Esophagus (tissue), 2 donors: ENCODE results near the gene MLN. TPM values are rescaled to one million over a fixed set of nuclear protein-coding genes. Genes with fewer than 3 reads are reported as not detected.

Experiments
- H3K27ac ChIP-seq, 2 donors: one replicate each; pipeline ENCODE4 v1.5.1; 2013; ENCODE audit warnings: low read depth in 2 of 2, mild to moderate bottlenecking in 2 of 2, inconsistent platforms in 1 of 2, low read length in 1 of 2, moderate library complexity in 1 of 2
- H3K27me3 ChIP-seq, 2 donors: one replicate each; pipeline ENCODE4 v1.6.1; 2013; ENCODE audit warnings: low read length in 2 of 2, control low read depth in 1 of 2, mild to moderate bottlenecking in 1 of 2; ENCODE audit not compliant: insufficient read depth in 2 of 2, control insufficient read depth in 1 of 2
- H3K36me3 ChIP-seq, 2 donors: one replicate each; pipeline ENCODE4 v1.6.1; 2013; ENCODE audit warnings: low read length in 1 of 2; ENCODE audit not compliant: control insufficient read depth in 2 of 2, insufficient read depth in 2 of 2
- H3K4me1 ChIP-seq, 2 donors: one replicate each; pipeline ENCODE4 v1.6.1; 2013; ENCODE audit warnings: low read length in 1 of 2; ENCODE audit not compliant: control insufficient read depth in 2 of 2, insufficient read depth in 2 of 2
- H3K4me3 ChIP-seq, 2 donors: one replicate each; pipeline ENCODE4 v1.5.1; 2013; ENCODE audit warnings: low read length in 2 of 2, mild to moderate bottlenecking in 2 of 2, low read depth in 1 of 2, moderate library complexity in 1 of 2
- H3K9me3 ChIP-seq, 2 donors: one replicate each; pipeline ENCODE4 v1.6.1; 2013; ENCODE audit warnings: mild to moderate bottlenecking in 2 of 2, low read depth in 1 of 2, low read length in 1 of 2, moderate library complexity in 1 of 2; ENCODE audit not compliant: control insufficient read depth in 2 of 2, insufficient read depth in 1 of 2
- WGBS, 2 donors: extraction: QIAGEN DNeasy Blood & Tissue Kit; methylation state at CpG; one replicate each; pipeline ENCODE4 v1.1.7; 2013; 5-methylcytosine and 5-hydroxymethylcytosine counted together
- polyA plus RNA-seq, 2 donors: library from polyadenylated mRNA; stranded (reverse); fragments of 200-250 nt; gene quantifications; one replicate each; pipeline ENCODE4 v1.2.3, GENCODE V29; 2013
- donor health status: healthy with polysubstance abuse.
- donor health status: Bipolar disorder and iron deficiency.

Gene MLN
- polyA plus RNA-seq, 2 donors = not detected

- Histone ChIP-seq H3K4me1 (peaks cover 0 to 4% of the 10 kb centered on the region in 2 donors), H3K36me3 (no peaks in the 10 kb centered on the region), H3K4me3 (no peak overlapping the region), H3K27me3 (no peaks in the 10 kb centered on the region), H3K27ac (no peak overlapping the region), H3K9me3 (no peaks in the 10 kb centered on the region)
- WGBS, 2 donors = 62 to 67% methylated on average over 10 of the region's 10 CpGs
Observed at GRCh38 chr6:33792981-33793380, 10.8 kb downstream of the MLN start.

DNA sequence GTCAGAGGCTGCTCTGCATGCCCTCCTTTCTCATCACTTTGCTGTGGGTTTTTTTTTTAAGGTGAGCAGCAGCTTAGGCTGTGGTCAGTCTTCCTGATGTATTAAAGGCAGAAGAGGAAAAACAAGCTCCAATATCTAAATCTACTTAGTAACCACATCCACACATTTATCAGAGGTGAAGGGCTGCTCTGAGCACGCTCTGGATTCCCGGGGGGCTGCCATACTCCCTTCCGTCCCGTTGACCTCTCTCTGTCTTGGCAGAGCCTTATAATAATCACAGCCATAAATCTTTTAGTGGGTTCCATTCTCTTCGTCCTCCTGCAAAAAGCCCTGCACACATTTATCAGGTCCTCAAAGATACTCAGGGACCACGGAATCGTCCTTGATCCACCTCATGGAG is 12.2 kb downstream of the MLN start:
- no peak overlapping the region for H3K27ac ChIP-seq
- 77 to 80% methylated on average over 7 of the region's 7 CpGs for WGBS, 2 donors

DNA sequence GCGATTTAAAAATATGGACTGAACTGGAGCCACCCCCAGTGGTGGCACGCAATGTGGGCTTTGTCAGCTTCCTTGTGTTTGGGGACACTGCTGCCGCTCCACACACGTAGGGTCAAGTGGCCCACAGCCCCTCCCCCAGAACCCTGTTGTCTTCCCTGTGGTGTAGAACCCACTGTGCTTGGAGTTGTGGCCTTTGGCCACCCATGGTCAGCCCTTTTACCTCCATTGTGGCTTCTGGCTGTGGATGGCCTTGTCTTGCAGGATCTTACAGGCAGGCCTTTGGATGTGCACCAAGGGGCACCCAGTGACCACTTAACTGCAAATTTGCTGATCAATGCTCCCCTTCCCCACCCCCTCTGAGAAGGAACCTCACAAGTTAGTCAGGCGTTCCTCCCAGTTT is 12.9 kb downstream of the MLN start:
- Histone ChIP-seq H3K36me3 (peaks cover 2 to 3% of the 10 kb centered on the region in 2 donors), H3K27ac (no peak overlapping the region), H3K9me3 (no peaks in the 10 kb centered on the region), H3K4me1 (peaks cover 0 to 4% of the 10 kb centered on the region in 2 donors), H3K27me3 (no peaks in the 10 kb centered on the region), H3K4me3 (no peak overlapping the region)
- WGBS, 2 donors = 91 to 96% methylated on average over 5 of the region's 5 CpGs

More for the DNA sequence above, 12.2 kb downstream of the MLN start:
- Histone ChIP-seq H3K4me3 (no peak overlapping the region), H3K36me3 (no peaks in the 10 kb centered on the region), H3K27me3 (no peaks in the 10 kb centered on the region), H3K9me3 (no peaks in the 10 kb centered on the region), H3K4me1 (peaks cover 0 to 4% of the 10 kb centered on the region in 2 donors)

DNA sequence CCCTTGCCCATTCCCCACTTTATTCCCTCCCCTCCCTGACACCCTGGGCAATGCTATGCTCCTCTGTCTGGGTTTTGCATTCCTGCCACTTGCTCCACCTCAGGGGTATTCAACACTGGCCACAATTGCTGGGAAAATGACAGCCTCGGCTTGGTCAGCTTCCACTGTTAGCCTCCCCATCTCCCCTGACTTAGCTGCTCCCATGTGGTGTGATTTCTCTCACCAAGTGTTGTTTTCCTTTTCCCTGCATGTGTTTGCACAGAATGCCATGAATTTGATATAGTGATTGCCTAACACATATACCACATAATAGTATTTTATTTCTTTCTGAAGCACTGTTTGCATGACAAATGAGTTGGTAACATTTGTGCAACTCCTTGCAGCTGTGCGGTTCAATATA is 13.4 kb downstream of the MLN start:
- Histone ChIP-seq H3K4me3 (no peak overlapping the region), H3K27me3 (no peaks in the 10 kb centered on the region), H3K27ac (no peak overlapping the region), H3K9me3 (no peaks in the 10 kb centered on the region), H3K4me1 (peaks cover 0 to 4% of the 10 kb centered on the region in 2 donors), H3K36me3 (peaks cover 2 to 3% of the 10 kb centered on the region in 2 donors)
- 78 to 86% methylated on average over 2 of the region's 2 CpGs for WGBS, 2 donors

- H3K36me3 ChIP-seq = peaks cover 3 to 8% of the 10 kb centered on the region in 2 donors
- H3K4me1 ChIP-seq = peaks cover 0 to 9% of the 10 kb centered on the region in 2 donors
- no peaks in the 10 kb centered on the region for H3K27me3 ChIP-seq
- H3K4me3 ChIP-seq = peak overlapping the region in 1 of 2 donors; percentile 87
- no peak overlapping the region for H3K27ac ChIP-seq
- H3K9me3 ChIP-seq = no peaks in the 10 kb centered on the region
- 91 to 93% methylated on average over 11 of the region's 11 CpGs for WGBS, 2 donors
Observed at GRCh38 chr6:33789550-33789895, 14.3 kb downstream of the MLN start.

GRCh38 chr6:33788694-33789549 is 14.9 kb downstream of the MLN start, which contains the start of gene LEMD2:
TSS of gene LEMD2 (minus strand) at chr6:33789130. CDS start at chr6:33789116, 14 bp downstream.
- H3K36me3 ChIP-seq = peaks cover 3 to 12% of the 10 kb centered on the region in 2 donors
- H3K4me3 ChIP-seq = peak within 1 kb of the TSS; percentile 87 to 91
- H3K27ac ChIP-seq = peak within 1 kb of the TSS; percentile 92 to 97
- no peaks in the 10 kb centered on the region for H3K9me3 ChIP-seq
- H3K4me1 ChIP-seq = peaks cover 0 to 10% of the 10 kb centered on the region in 2 donors
- WGBS, 2 donors = 4 to 5% methylated on average over 76 to 86 of the region's 86 CpGs
- no peaks in the 10 kb centered on the region for H3K27me3 ChIP-seq

GRCh38 chr6:33787954-33788693 is 15.7 kb downstream of the MLN start:
- Histone ChIP-seq H3K9me3 (no peaks in the 10 kb centered on the region), H3K4me1 (peaks cover 0 to 10% of the 10 kb centered on the region in 2 donors), H3K27me3 (no peaks in the 10 kb centered on the region), H3K4me3 (peak overlapping the region; percentile 87 to 91), H3K27ac (peak overlapping the region; percentile 92 to 97), H3K36me3 (peaks cover 8 to 19% of the 10 kb centered on the region in 2 donors)
- 0% methylated on average over 39 to 53 of the region's 53 CpGs for WGBS, 2 donors

DNA sequence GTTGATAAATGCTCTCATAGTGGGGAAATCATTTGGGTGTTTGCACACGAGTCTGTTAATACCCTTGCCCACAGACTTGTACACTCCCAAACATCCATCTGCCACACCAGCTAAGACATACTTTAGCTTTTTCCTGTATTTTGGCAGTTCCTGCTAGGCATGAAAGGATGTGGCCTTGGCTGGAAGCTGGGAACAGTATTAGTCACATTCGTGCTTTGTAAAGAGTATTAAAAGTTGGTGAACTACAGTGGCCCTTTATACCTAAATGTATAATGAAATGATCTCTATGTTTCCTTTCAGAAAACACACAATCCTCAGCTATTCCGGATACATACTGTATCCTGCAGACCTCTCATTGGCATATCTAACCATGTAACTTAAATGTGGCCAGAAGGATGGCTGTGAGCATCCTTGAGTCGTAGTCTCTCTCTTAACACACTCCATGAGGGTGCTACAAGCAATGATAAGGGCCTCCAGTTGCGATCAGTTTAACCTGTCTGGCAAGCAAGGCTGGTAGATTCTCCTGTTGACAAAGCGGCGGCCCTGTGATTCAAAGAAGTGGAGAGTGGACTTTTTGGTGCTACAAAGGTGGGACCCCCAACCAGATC is 16.4 kb downstream of the MLN start:
- no peaks in the 10 kb centered on the region for H3K9me3 ChIP-seq
- WGBS, 2 donors = 27 to 30% methylated on average over 7 of the region's 7 CpGs
- H3K27ac ChIP-seq = peak overlapping the region; percentile 92 to 97
- peak overlapping the region; percentile 87 to 91 for H3K4me3 ChIP-seq
- H3K27me3 ChIP-seq = no peaks in the 10 kb centered on the region
- peaks cover 0 to 10% of the 10 kb centered on the region in 2 donors for H3K4me1 ChIP-seq
- H3K36me3 ChIP-seq = peaks cover 8 to 25% of the 10 kb centered on the region in 2 donors

DNA sequence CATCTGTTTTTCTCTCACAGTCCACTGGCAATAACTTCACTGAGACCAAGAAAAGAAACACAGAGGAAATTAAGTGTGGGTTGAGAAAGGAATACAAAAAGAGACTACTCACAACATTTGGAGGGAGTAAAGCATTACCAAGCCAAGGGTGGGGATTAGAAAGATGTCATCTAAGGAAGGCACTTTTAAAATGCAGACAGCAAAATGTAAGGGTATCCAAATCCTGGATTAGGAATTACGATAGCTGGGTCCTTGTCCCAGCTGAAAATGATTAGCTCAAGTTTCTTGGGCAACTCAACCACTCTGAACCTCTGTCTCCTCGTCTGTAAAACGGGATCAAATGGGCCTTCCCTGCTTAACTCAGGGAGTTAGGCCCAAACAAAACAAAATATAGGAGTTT is 17.1 kb downstream of the MLN start:
- WGBS, 2 donors = 75 to 76% methylated on average over 3 of the region's 3 CpGs
- H3K36me3 ChIP-seq = peaks cover 8 to 32% of the 10 kb centered on the region in 2 donors
- H3K27ac ChIP-seq = no peak overlapping the region
- peaks cover 0 to 10% of the 10 kb centered on the region in 2 donors for H3K4me1 ChIP-seq
- no peaks in the 10 kb centered on the region for H3K9me3 ChIP-seq
- H3K4me3 ChIP-seq = no peak overlapping the region
- no peaks in the 10 kb centered on the region for H3K27me3 ChIP-seq
